A673 (cell line): ENCODE results near the gene CDRT15L2. TPM values are rescaled to one million over a fixed set of nuclear protein-coding genes. Genes with fewer than 3 reads are reported as not detected.
"Not testable (repeated sequence)": the region's sequence is repeated elsewhere in the genome, so short reads cannot be mapped to it uniquely, and the experiment has no call there.

Experiments used
- Bru-seq: library from RNA; stranded (reverse); fragments of 400-500 nt; gene quantifications from one replicate; lab custom pipeline; 2021; lab: Mats Ljungman, UMichigan
- BruChase-seq, 2 experiments: library from RNA; stranded (reverse); fragments of 400-500 nt; gene quantifications; one replicate each; lab custom pipeline; 2021; lab: Mats Ljungman, UMichigan
- BruUV-seq: library from RNA; stranded (reverse); fragments of 400-500 nt; replicated peaks from 2 replicates; lab custom pipeline; 2021; lab: Mats Ljungman, UMichigan
- CTCF ChIA-PET: fragments of 300-600 bp; sonication (Branson Sonifier 250); formaldehyde crosslinking; loops from one replicate; lab custom pipeline; 2022; ENCODE audit warnings: antibody characterized with exemption; lab: Charles Lee
- POLR2A ChIA-PET: fragments of 300-600 bp; sonication (Branson Sonifier 250); formaldehyde crosslinking; loops from one replicate; lab custom pipeline; 2022; ENCODE audit warnings: antibody characterized with exemption; ENCODE audit not compliant: low non-redundant PET; lab: Charles Lee
- DNase-seq: peaks from one replicate; pipeline ENCODE4 v3.0.0-alpha.2; 2015; ENCODE audit warnings: low spot score
- H3K27ac ChIP-seq: fragments of 200-600 bp; sonication (generic); 2 replicates; pipeline ENCODE4 v1.5.1; 2016; ENCODE audit warnings: mixed run types, low read depth, mild to moderate bottlenecking, mixed read lengths, antibody characterized with exemption, low read length; ENCODE audit not compliant: poor library complexity, severe bottlenecking
- H3K27me3 ChIP-seq: fragments of 200-600 bp; sonication (generic); replicated peaks from 2 replicates; pipeline ENCODE4 v1.6.1; 2017; ENCODE audit warnings: mixed run types, low read depth, mild to moderate bottlenecking, mixed read lengths, antibody characterized with exemption, low read length; ENCODE audit not compliant: insufficient read depth, poor library complexity
- H3K36me3 ChIP-seq: fragments of 200-600 bp; sonication (generic); 2 replicates; pipeline ENCODE4 v1.6.1; 2016; ENCODE audit warnings: mixed run types, mild to moderate bottlenecking, mixed read lengths, antibody characterized with exemption, low read length; ENCODE audit not compliant: insufficient read depth, poor library complexity, severe bottlenecking
- H3K4me1 ChIP-seq: fragments of 200-600 bp; sonication (generic); 2 replicates; pipeline ENCODE4 v1.6.1; 2017; ENCODE audit warnings: mixed run types, mild to moderate bottlenecking, mixed read lengths, antibody characterized with exemption, low read length; ENCODE audit not compliant: insufficient read depth, poor library complexity, severe bottlenecking
- H3K4me3 ChIP-seq: fragments of 200-600 bp; sonication (generic); 2 replicates; pipeline ENCODE4 v1.5.1; 2016; ENCODE audit warnings: low read depth, mixed run types, mild to moderate bottlenecking, mixed read lengths, low read length; ENCODE audit not compliant: poor library complexity, severe bottlenecking
- H3K9me3 ChIP-seq: fragments of 200-600 bp; sonication (generic); 2 replicates; pipeline ENCODE4 v1.6.1; 2016; ENCODE audit warnings: mixed run types, low read depth, mild to moderate bottlenecking, mixed read lengths, antibody characterized with exemption, low read length; ENCODE audit not compliant: poor library complexity, severe bottlenecking
- intact Hi-C: fragments of 100-400 bp; cut with micrococcal nuclease; formaldehyde crosslinking; loops from one replicate; pipeline ENCODE4 v1.10.0; 2022; ENCODE audit not compliant: unreplicated experiment
- long read RNA-seq: library from polyadenylated mRNA; stranded (forward); transcript quantifications from one replicate; pipeline ENCODE4 v2.0.0, GENCODE V29; 2022
- total RNA-seq: library from RNA; stranded (reverse); gene quantifications from 2 replicates; pipeline ENCODE4 v1.2.3, GENCODE V29; 2021

The CDRT15L2 gene
- total RNA-seq (not detected in 2 replicates), Bru-seq, nascent RNA (not detected), BruChase-seq, experiment 1, labeled RNA remaining after a 2-hour chase (not detected), BruChase-seq, experiment 2, labeled RNA remaining after a 6-hour chase (not detected)
- long read RNA-seq, result 0 reads

- H3K4me3 ChIP-seq, DNase-seq, H3K36me3 ChIP-seq, H3K4me1 ChIP-seq, intact Hi-C loops, BruUV-seq, CTCF ChIA-PET, POLR2A ChIA-PET, H3K27me3 ChIP-seq, H3K27ac ChIP-seq, H3K9me3 ChIP-seq: not testable (repeated sequence)
Measured at GRCh38 chr17:20579424-20579823, at the start of gene CDRT15L2. CDRT15L2 (plus strand) TSS chr17:20579724; CDS start chr17:20579744, 20 bp downstream.

GRCh38 chr17:20530104-20530503, 49.4 kb upstream of the CDRT15L2 start:
- H3K4me1 ChIP-seq, BruUV-seq, H3K27ac ChIP-seq, DNase-seq, H3K36me3 ChIP-seq, CTCF ChIA-PET, intact Hi-C loops, H3K27me3 ChIP-seq, H3K9me3 ChIP-seq, POLR2A ChIA-PET, H3K4me3 ChIP-seq: not testable (repeated sequence)

- H3K27me3 ChIP-seq, intact Hi-C loops, POLR2A ChIA-PET, DNase-seq, CTCF ChIA-PET, BruUV-seq, H3K9me3 ChIP-seq, H3K36me3 ChIP-seq, H3K27ac ChIP-seq, H3K4me1 ChIP-seq: not testable (repeated sequence)
- peak overlapping the region; percentile 38 for H3K4me3 ChIP-seq
Measured at GRCh38 chr17:20532544-20533090, 46.9 kb upstream of the CDRT15L2 start.

- H3K36me3 ChIP-seq, H3K4me1 ChIP-seq, H3K27me3 ChIP-seq, CTCF ChIA-PET, H3K27ac ChIP-seq, intact Hi-C loops, DNase-seq, H3K9me3 ChIP-seq, POLR2A ChIA-PET, BruUV-seq: not testable (repeated sequence)
- peak overlapping the region; percentile 38 for H3K4me3 ChIP-seq
Measured at GRCh38 chr17:20533206-20533605, 46.3 kb upstream of the CDRT15L2 start.

GRCh38 chr17:20534711-20535550, 44.6 kb upstream of the CDRT15L2 start:
- peak; percentile 4 for DNase-seq

GRCh38 chr17:20540414-20540813, 39.1 kb upstream of the CDRT15L2 start:
- H3K9me3 ChIP-seq, H3K27ac ChIP-seq, CTCF ChIA-PET, POLR2A ChIA-PET, intact Hi-C loops, DNase-seq, H3K4me3 ChIP-seq, H3K36me3 ChIP-seq, H3K27me3 ChIP-seq, H3K4me1 ChIP-seq, BruUV-seq: not testable (repeated sequence)

More at GRCh38 chr17:20534711-20535550, 44.6 kb upstream of the CDRT15L2 start:
- intact Hi-C loops, POLR2A ChIA-PET, H3K4me1 ChIP-seq, H3K4me3 ChIP-seq, H3K36me3 ChIP-seq, BruUV-seq, H3K27ac ChIP-seq, CTCF ChIA-PET, H3K9me3 ChIP-seq, H3K27me3 ChIP-seq: not testable (repeated sequence)

GRCh38 chr17:20540865-20541264, 38.7 kb upstream of the CDRT15L2 start:
- DNase-seq, H3K36me3 ChIP-seq, H3K27me3 ChIP-seq, CTCF ChIA-PET, H3K4me3 ChIP-seq, BruUV-seq, POLR2A ChIA-PET, H3K9me3 ChIP-seq, intact Hi-C loops, H3K4me1 ChIP-seq, H3K27ac ChIP-seq: not testable (repeated sequence)
